8988T (cell line): ENCODE results near the gene ALPI.

Source experiments
- DNase-seq: peaks from one replicate; pipeline ENCODE4 v3.0.0; 2011

Gene ALPI

GRCh38 chr2:232465061-232465460 lies 9.1 kb downstream of the ALPI start:
- no peak for DNase-seq

GRCh38 chr2:232466221-232466620 lies 10.3 kb downstream of the ALPI start:
- no peak for DNase-seq

- peak; percentile 3 for DNase-seq
Observed at GRCh38 chr2:232473467-232473890, 17.5 kb downstream of the ALPI start.

- DNase-seq: peak; percentile 3
Observed at GRCh38 chr2:232476045-232476444, 20.1 kb downstream of the ALPI start.

GRCh38 chr2:232476791-232477190 lies 20.8 kb downstream of the ALPI start:
- DNase-seq: peak; percentile 9

GRCh38 chr2:232477751-232478510 lies 22.0 kb downstream of the ALPI start:
- DNase-seq: peak; percentile 16

GRCh38 chr2:232478571-232479340 lies 22.8 kb downstream of the ALPI start:
- peak; percentile 17 for DNase-seq

GRCh38 chr2:232479341-232480200 lies 23.6 kb downstream of the ALPI start:
- peak; percentile 60 for DNase-seq

- peak; percentile 27 for DNase-seq
Observed at GRCh38 chr2:232480201-232481190, 24.5 kb downstream of the ALPI start.

- DNase-seq: peak; percentile 14
Observed at GRCh38 chr2:232481322-232482140, 25.6 kb downstream of the ALPI start.

GRCh38 chr2:232482301-232483238 lies 26.6 kb downstream of the ALPI start:
- peak; percentile 11 for DNase-seq

GRCh38 chr2:232483311-232483922 lies 27.5 kb downstream of the ALPI start:
- DNase-seq: peak; percentile 14

GRCh38 chr2:232483923-232484627 lies 28.1 kb downstream of the ALPI start:
- peak; percentile 8 for DNase-seq

- peak; percentile 24 for DNase-seq
Observed at GRCh38 chr2:232484628-232485347, 28.8 kb downstream of the ALPI start.

- DNase-seq: peak; percentile 18
Observed at GRCh38 chr2:232485348-232485756, 29.4 kb downstream of the ALPI start.

- peak; percentile 14 for DNase-seq
Observed at GRCh38 chr2:232485757-232486557, 30.0 kb downstream of the ALPI start.
